ENCODE results near the gene TM4SF4.
"Not testable (repeated sequence)": the region's sequence is repeated elsewhere in the genome, so short reads cannot be mapped to it uniquely, and the experiment has no call there.

Gene TM4SF4, protein sequence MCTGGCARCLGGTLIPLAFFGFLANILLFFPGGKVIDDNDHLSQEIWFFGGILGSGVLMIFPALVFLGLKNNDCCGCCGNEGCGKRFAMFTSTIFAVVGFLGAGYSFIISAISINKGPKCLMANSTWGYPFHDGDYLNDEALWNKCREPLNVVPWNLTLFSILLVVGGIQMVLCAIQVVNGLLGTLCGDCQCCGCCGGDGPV

DNA sequence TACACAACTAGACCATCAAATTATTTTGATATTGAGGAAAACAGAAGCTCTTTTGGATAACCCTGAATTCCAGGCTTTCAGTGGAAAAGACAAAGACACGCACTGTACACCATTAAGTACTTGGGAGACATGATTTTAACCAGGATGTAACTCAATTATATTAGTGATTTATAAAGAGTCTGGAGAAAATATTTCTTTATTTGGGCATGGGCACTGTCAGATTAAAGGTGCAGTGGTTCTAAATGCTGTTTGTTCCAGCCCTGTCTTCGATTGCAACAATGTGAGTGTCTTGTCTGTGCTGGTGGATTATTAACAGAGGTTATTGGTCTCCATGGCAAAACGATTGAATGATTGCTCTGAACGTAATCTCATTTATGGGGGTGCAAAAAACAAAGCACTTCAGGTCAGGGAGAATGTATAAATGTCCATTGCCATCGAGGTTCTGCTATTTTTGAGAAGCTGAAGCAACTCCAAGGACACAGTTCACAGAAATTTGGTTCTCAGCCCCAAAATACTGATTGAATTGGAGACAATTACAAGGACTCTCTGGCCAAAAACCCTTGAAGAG is at the start of gene TM4SF4:
TSS of gene TM4SF4 (plus strand) at position 448 of the 568 bp plus-strand sequence. CDS start 181 bp downstream, outside the sequence.
- in situ Hi-C loops (cut with HindIII; ENCODE audit: low sequenced_read_pairs), result no loop called here

DNA sequence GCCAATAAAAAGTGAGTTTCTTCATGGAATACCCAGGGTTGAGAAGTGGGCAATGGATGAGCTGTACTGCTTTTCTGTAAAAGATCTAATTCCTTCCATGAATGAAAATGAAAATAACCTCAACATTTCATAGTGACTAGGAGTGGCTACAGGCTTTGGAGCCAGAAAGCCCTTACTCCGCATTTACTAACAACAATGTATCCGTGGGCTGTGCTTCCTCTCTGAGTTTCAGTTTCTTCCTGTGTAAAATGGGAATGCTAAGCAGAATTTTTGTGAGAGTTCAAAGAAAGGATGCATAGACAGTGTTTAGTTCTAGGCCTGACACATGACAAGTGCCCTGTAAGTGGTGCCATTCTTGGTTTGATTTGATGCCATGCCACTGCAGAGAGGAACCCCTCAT is 49.6 kb upstream of the TM4SF4 start:
- in situ Hi-C loops (cut with HindIII; ENCODE audit: low sequenced_read_pairs), result no loop called here

DNA sequence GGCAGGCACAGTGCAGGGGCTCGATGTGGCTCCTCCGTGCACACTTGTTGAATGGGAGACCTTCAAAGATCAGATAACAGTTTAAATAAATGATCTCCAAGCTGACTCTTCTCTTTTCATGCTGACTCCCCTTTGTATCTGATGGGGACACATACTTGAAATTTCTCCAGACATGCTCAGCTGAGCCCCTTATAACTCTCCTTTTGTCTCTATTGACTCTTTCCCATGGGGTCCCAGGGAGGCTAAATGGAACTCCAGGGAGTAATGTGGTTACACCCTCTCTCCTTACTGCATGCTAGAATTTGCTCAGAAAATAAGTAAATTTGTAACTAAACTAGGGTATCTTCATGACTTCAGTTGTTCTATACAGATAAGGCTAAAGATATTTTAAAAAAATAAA is 48.2 kb upstream of the TM4SF4 start:
- in situ Hi-C loops (cut with HindIII; ENCODE audit: low sequenced_read_pairs), result no loop called here

DNA sequence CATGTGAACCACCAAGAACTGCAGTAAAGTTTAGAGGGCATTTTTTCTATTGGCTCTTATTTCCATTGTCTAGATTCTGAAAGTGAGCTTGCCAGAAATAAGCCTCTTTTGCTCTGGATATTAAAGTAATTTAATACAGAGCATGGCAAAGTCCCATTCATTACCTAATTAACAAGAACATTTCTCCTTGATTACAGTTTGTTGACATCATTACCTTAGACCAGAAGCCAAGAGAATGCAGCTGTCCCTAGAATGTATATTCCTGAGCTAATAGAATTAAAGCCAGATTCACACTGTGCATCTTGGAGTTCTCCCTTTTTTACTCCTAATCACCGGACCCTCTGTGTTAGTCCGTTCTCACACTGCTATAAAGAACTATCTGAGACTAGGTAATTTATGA is 46.4 kb upstream of the TM4SF4 start:
- in situ Hi-C loops (cut with HindIII; ENCODE audit: low sequenced_read_pairs), result no loop called here

DNA sequence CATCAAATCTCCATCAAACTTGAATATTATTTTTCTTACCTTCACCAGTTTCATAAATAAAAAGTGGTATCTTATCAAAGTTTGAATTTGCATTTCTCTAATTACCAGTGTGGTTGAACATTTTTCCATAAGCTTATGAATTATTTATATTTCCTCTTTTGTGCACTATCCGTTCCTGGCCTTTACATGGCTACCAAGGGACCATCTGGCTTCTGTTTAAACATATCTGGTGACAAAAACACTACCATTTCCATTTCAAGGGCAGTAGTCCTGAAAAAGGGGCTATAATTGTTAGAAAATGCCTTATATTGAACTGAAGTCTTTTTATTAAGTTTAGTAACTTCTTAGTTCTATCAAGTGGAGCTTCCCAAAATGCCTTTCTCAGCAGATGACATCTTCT is 44.3 kb upstream of the TM4SF4 start:
- in situ Hi-C loops (cut with HindIII; ENCODE audit: low sequenced_read_pairs), result no loop called here

DNA sequence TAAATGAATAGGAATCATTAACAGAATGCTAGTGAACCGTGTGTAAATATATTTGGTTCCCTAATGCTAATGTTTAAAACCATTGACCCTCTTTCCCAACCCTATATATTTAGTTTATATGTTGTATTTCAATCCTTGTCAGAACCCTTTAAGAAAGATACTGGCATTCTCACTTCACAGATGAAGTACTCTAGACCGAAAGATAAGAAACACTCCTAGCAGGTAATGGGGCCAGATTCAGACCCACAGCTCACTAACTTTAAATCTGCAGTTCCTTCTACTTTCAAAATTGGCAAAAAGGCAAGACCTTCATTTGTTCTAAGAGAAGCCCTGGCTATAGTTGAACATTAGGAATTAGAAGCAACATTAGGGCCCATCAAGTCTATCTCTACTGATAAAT is 42.3 kb upstream of the TM4SF4 start:
- in situ Hi-C loops (cut with HindIII; ENCODE audit: low sequenced_read_pairs), result no loop called here

DNA sequence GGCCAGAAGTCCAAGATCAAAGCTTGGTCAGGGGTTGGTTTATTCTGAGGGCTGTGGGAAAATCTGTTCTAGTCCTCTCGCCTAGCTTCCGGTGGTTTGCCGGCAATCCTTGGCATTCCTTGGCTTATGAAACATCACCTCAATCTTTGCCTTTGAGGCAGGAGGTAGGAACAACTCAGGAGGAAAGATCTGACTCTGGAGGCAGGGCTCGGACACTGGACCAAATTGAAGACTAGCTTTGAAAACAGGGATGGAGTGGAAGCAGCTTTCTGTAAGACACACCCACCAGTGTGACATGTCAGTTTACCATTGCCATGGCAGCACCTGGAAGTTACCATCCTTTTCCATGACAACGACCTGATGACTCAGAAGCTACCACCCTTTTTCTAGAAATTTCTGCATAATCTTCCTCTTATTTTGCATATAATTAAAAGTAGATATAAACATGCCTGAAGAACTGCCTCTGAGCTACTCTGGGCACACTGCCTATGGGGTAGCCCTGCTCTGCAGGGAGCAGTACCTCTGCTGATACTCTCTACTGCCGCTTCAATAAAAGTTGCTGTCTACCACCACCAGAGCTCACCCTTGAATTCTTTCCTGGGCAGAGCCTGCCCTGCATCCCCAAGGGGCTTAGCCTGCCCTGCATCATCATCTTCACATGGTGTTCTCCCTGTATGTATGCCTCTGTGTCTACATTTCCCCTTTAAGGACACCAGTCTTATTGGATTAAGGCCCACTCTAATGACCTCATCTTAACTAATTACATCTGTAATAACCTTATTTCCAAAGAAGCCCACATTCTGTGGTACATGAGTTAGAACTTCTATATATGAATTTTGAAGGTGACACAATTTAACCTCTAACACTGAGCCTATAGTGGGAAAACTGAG is 38.3 kb upstream of the TM4SF4 start:
- in situ Hi-C loops (cut with HindIII; ENCODE audit: low sequenced_read_pairs), result no loop called here

DNA sequence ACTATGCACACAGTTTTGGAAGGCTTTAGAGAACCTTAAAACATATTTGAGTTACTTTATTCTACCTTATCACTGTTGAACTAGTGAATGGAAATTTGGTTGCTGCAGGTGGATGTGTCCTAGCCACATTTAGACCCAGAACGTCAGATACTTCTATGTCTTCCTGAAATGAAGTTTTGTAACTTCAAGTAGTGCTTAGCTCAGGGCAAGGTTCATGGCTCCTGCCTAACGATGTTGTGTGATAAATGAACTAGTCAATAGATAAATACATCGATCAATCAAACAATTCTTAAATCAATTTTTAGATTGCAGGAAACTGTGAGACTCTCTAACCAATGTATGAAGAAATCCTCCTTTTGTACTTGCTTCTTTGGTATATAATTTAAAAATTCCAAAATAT is 37.2 kb upstream of the TM4SF4 start:
- in situ Hi-C loops (cut with HindIII; ENCODE audit: low sequenced_read_pairs), result no loop called here

DNA sequence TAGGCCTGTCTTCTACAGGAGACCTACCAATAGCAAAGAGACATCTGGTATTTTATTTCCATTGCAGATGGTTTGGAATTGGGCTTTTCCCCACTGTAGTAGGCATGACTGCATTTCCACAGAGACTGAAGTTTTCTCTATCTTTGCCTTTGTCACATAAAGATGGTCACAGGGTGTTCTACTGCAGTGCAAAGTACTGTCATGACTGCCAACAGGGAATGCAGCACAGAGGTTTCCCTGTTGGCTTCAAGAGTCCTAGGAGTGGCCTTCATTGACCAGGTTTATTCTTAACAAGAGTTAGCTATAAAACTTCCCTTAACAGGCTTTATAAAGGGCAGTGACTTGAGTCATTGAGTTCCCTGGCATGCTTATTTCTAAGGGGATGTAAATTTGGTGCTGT is 36.8 kb upstream of the TM4SF4 start:
- in situ Hi-C loops (cut with HindIII; ENCODE audit: low sequenced_read_pairs), result no loop called here

DNA sequence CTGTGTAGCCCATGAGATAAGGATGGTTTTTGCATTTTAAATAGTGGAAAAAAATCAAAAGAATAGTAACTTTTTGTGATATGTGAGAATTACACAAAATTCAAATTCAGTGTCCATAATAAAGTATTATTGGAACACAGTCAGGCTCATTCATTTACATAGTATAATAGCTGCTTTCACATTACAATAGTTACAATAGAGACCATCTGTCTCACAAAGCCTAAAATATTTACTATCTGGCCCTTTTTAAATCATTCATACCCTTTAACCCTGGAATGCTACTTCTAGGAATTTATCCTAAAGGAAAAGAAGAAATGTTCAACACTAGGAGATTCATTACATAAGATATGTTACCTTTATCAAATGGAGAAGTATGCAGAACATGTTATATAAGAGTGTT is 35.5 kb upstream of the TM4SF4 start:
- in situ Hi-C loops (cut with HindIII; ENCODE audit: low sequenced_read_pairs), result no loop called here

DNA sequence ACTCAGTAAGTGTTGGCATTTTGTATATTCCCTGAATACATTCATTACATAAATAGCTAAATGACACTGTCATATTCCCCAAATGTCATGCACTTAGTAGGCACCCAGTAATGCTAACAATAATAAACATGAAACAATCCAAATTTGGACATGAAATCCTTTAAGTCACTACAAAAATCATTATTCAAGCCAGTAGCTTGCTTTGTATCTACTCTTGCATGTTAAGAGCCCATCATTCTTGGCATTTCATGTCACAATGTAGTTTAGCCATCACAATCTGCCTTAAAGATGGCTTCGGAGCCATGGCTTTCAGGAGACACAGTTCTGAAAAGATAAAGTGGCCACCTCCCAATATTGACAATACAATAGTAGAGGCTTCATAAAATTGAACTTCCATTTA is 32.9 kb upstream of the TM4SF4 start:
- in situ Hi-C loops (cut with HindIII; ENCODE audit: low sequenced_read_pairs), result no loop called here

DNA sequence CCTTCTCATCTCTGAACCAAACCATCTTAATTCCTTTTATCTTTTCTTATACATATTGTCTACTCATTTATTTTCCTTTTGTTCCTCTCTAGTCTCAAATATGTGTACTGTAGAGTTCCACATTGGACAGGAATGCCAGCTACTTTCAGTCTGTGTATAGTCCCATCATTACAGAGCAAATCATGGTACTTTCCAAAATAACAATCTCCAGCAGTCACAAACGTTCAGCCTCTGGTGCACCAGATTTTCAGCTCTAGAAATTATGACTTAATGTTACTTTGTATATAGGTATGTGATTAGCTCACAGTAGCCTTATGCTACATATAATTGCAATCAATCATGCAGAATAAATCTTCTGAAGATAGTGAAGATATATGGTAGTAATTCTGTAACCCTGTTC is 32.5 kb upstream of the TM4SF4 start:
- in situ Hi-C loops (cut with HindIII; ENCODE audit: low sequenced_read_pairs), result no loop called here

DNA sequence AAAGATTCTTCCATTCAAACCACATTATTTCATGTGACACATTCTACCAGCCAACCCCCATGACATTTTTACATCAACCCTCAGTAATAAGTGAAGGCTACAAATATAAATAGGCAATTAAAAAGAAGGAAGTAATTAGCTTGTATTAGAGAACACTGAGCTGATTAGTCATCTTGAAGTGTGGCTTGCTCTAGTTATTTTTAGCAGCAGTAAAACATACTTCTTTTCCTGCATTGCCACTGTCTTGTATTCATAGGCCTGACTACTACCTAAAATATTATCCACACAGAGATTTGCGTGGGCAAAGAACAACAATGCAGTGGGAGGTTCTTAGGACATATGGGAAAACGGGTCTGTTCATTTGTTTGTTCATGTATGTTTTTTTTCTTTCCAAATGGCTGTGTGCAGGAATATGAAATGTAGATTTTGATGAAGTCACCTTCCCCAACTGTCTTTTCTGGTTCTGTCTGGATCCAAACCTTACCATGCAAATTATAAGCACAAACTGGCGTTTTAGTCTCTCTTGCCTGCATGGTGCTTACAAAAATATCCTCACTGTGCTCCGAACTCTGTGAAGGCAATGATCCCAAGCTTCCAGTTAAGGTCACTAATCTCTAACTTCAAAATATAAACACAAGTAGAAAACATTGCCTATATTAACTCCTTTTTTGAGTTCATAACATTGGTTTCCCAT is 31.5 kb upstream of the TM4SF4 start:
- in situ Hi-C loops (cut with HindIII; ENCODE audit: low sequenced_read_pairs), result no loop called here

DNA sequence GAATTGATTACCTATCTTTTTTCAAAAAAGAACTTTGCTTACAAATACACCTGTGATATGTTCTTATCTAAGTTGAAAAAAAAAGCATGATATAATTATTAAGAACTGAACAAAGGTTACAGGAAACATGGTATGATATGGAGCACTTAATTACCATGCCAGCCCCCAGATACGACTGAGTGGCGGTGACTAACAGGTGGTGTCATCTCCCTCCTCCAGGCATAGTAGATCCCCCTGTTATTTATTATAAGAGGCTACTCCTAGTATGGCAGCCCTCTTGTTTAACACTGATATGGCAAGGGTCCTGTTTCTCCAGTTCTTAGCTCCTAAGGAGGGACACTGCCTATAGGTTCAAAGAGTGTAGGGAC is 31.0 kb upstream of the TM4SF4 start:
- in situ Hi-C loops (cut with HindIII; ENCODE audit: low sequenced_read_pairs), result no loop called here

DNA sequence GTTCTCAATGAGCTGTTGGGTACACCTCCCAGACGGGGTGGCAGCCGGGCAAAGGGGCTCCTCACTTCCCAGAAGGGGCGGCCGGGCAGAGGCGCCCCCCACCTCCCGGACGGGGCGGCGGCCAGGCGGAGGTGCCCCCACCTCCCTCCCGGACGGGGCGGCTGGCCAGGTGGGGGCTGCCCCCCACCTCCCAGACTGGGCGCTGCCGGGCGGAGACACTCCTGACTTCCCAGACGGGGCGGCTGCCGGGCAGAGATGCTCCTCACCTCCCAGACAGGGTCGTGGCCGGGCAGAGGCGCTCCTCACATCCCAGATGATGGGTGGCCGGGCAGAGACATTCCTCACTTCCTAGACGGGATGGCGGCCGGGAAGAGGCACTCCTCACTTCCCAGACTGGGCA is 29.6 kb upstream of the TM4SF4 start:
- in situ Hi-C loops (cut with HindIII; ENCODE audit: low sequenced_read_pairs), result not testable (repeated sequence)

DNA sequence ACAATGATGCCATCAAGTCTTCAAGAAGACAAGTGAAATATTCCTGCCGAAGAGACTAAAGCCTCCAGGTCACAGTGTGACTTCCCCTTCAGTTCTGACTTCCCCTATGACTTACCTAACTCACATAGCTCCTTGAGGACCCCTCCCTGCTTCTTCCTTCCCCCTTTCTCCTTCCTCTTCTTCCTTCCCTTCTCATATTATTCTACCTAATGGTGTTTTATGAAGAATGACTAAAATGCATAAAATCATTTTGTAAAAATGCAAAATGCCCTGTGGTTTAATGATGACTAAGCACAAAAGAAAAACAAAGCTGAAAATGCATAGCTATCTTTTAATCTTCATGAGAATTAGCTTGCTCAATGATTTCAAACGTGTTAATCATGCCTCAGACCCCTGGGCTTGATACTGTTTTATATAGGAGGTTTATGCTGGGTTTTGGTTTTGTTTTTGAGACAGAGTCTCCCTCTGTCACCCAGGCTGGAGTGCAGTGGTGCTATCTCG is 26.1 kb upstream of the TM4SF4 start:
- in situ Hi-C loops (cut with HindIII; ENCODE audit: low sequenced_read_pairs), result no loop called here

DNA sequence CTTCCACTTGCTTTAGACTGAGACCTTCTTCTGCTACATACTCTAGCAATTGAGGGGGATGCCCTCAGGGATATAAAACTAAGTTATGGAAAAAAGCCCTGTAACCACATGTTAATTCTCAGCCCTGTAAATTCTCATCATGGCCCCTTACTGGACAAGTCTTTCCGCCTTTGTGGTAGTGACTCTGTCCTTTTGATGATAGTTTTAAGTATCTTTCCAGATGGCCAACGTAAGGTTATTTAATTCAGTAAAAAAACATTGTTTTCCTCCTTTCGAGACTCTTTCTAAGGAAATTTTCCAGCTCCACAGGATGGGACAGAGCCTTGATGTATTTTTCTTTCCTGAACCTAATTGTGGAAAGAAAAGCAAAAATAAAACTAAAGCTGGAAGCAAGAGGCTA is 25.3 kb upstream of the TM4SF4 start:
- in situ Hi-C loops (cut with HindIII; ENCODE audit: low sequenced_read_pairs), result no loop called here

DNA sequence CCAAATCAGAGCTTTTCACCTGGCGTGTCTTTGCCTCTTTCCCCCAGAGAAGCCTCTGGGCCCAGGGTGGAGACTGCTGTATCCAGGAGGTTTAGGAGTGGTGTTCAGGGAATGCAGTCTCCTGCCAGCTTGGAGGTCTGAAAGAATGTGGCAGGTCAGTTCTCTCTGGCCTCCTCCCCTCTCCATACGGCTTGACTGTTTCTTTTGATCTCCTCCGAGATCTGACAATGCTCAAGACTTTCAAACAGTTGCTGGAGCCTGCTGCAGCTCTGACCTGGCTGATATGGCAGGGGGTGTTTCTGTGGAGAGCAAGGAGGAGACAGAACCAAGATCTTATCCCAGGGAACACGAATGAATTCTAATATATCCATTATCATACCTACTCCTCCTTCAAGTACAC is 24.7 kb upstream of the TM4SF4 start:
- in situ Hi-C loops (cut with HindIII; ENCODE audit: low sequenced_read_pairs), result no loop called here

DNA sequence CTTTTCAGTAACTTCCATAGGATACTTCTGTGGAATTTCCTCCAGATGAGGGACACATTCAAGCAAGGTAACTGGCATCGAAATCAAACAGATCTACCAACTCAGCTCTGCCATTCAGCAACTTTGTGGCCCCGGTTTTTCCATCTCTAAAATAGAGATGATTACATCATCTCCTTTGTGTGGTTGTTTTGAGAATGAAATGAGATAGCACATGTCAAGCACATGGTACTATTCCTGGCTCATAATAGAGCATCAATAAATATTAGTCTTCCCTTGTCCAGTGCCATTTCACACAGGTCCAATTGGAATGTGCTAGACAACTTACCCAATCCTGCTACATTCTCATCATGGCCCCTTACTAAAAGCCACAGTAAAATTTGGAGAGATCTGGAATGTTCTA is 24.2 kb upstream of the TM4SF4 start:
- in situ Hi-C loops (cut with HindIII; ENCODE audit: low sequenced_read_pairs), result no loop called here

DNA sequence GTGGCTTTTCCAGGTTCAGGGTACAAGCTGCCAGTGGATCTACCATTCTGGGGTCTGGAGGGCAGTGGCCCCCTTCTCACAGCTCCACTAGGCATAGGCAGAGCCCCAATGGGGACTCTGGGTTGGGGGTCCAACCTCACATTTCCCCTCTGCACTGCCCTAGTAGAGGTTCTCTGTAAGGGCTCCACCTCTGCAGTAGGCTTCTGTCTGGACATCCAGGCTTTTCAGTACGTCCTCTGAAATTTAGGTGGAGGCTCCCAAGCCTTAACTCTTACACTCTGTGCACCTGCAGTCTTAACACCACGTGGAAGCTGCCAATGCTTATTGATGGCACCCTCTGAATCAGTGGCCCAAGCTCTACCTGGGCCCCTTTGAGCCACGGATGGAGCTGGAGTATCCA is 22.5 kb upstream of the TM4SF4 start:
- in situ Hi-C loops (cut with HindIII; ENCODE audit: low sequenced_read_pairs), result no loop called here

DNA sequence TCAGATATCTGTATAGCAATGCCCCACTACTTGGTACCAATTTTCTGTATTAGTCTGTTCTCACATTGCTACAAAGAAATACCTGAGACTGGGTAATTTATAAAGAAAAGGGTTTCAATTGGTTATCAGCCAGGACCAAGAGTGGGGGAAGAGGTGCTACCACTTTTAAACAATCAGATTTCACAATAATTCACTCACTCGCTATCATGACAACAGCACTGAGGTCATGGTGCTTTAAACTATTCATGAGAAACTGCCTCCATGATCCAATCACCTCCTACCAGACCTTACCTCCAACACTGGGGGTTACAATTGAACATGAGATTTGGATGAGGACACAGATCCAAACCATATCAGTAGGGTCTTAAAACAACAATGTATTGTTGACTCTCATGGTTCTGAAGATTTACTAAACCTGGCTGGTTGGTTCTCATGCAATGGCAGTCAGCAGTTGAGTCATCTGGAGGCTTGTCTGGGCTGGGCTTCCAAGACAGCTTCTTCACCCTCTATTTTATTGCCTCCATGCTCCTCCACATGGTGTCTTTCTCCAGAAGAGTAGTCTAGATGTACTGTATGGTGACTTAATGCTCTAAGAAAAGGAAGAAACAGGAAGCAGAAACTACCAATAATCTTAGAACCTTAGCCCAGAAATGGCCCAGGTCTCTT is 21.2 kb upstream of the TM4SF4 start:
- in situ Hi-C loops (cut with HindIII; ENCODE audit: low sequenced_read_pairs), result no loop called here

Data from endothelial cell of hepatic sinusoid (primary cell).